IPS-NIHi7 (cell line): ENCODE data around the gene SEL1L3.

Experiments
- DNase-seq: peaks from one replicate; pipeline ENCODE4 v3.0.0; 2012; ENCODE audit warnings: mixed read lengths; ENCODE audit errors: extremely low spot score

The SEL1L3 gene

DNA sequence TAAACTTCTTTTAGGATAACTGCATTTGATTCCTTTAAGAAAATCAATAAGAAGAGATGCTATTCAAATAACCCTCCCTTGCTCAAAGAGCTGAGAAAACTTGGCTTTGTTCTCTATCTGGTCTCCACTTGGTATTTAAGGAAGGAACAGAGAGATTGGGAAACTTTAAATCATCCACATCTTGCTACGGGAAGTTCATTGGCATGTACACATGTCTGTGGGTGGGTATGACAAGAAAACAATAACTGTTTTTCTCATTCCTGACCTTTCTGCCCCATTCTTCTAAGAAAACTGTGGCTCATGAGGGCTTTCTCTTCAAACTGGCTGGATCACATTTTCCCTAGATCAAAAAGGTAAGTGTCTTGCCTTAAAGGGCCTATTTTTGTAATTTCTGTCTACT is 6.0 kb downstream of the SEL1L3 start:
- no peak for DNase-seq

DNA sequence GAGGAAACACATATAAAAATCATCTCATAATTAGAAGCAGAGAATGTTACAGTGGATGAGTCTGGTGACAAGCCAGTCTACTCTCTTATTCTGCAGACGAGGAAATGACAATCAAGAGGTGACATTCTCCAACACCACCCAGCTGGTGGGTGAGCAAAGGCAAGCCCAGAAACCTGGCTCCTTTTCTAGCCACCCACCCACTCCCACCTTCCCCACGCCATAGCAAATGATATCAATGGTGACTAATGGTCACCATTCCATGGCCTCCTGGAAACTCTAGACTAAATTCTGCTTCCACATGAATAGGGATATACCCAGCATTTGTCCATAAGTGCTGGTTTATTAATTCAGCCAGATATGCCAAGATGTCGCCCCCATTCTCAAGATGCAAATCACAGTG is 10.7 kb downstream of the SEL1L3 start:
- no peak for DNase-seq

DNA sequence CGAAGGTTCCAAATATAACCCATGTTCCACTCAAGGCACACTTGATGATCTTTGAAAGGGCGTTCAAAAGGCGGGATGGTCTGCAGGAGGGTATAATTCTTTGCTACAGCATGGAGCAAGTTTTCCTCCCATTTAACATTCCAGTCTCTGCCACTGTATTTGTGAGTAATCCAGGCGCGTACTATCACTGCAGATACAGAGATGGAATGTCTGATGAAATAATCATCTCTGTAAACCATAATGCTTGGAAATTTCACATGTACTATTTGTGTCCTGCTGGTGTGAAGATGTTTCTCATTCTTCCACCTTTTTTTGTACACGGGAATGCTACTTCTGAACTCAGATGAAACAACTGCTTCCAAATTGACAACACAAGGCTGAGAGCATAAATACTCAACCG is 15.5 kb downstream of the SEL1L3 start:
- no peak for DNase-seq

DNA sequence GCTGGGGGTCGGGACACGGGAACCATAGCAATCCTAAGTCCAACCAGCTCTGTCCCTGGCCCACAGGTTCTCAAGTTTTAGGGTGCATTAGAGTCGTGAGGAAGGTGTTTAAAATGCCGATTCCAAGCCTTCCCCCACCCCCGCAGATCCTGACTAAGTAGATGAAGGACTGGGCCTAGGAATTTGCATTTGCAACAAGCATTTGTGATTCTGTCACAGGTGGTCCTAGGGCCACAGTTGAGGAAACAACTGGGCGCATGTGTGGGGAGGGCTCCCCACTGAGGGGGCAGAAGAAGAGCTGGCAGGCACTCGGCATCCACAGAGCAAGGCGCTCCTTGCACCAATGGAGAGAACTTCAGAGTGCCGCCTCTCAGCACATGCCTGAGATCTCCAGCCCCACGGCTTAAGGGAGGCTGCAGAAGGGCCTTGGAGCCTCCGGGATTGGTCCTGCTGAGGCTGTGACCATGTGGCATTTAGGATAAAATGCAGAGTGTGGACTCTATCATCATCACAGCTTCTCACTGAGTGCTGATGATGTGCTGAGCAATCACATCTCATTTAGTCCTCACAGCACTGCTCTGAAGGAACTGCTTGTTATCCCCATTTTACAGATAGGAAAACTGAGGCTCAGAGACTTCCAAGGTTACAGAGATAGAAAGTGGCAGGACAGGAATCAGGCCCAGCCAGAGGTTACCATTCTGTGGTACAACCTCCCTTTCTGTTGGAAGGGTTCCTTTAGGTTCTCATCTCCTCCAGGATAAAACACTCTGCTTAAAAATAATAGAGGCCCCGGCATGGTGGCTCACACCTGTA is 16.7 kb downstream of the SEL1L3 start:
- no peak for DNase-seq

DNA sequence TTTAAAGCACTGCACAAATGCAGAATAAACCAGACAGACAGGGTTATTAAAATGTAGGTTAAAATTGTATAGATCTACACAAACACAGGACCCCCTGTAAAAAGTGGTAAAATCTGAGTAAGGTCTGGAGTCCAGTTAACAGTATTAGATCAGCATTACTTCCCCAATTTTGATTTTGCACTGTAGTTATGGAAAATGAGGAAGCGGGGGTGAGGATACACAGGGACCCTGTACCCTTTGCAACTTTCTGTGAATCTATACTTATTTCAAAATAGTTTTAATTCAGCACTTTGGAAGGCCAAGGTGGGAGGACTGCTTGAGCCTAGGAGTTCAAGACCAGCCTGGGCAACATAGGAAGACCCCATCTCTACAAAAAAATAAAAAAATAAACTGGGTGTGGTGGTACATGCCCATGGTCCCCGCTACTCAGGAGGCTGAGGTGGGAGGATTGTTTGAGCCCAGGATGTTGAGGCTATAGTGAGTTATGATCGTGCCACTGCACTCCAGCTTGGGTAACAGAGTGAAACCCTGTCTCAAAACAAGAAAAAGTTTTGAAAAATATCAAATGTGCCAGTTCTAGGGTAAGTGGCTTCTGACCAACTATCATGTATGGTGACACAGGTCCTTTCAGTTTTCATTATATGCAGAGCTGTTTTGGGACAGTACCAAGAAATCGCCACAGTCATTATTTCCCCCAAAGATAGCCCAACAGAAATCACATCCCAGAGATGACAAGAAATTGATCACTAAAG is 17.7 kb downstream of the SEL1L3 start:
- DNase-seq, result no peak

DNA sequence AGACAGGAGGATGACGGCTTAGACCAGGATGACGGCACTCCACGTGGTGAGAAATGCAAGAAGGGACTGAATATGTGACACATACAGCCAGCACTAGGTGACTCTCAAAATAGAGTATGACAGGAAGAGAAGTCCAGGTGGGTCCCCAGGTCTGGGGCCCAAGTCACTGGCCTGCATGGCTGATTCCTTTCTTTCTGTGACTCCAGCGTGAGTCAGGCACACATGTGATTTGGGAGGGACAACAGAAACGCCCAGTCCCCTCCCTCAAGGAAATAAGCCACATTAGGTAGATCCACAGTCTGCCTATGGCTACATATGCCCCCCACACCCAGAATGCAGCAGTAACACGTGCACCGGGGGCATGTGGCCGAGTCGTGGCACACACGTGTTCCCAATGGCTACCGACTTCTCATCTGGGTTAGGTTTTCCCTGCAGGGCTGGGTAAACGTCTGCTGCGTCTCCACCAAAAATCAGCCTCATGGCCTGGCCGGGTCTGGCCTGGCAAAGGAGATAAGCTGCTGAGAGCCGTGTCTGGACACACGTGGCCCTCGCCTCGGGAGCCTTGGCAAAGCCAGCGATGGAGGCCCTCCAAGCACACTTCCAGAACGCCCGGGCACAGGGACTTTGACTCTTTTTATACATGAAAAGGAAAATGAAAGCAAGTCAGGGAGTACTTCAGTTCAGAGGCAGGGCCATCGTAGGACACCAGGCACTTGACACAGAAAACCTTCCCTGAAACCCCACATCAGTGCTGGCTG is 19.3 kb downstream of the SEL1L3 start:
- DNase-seq, result no peak

DNA sequence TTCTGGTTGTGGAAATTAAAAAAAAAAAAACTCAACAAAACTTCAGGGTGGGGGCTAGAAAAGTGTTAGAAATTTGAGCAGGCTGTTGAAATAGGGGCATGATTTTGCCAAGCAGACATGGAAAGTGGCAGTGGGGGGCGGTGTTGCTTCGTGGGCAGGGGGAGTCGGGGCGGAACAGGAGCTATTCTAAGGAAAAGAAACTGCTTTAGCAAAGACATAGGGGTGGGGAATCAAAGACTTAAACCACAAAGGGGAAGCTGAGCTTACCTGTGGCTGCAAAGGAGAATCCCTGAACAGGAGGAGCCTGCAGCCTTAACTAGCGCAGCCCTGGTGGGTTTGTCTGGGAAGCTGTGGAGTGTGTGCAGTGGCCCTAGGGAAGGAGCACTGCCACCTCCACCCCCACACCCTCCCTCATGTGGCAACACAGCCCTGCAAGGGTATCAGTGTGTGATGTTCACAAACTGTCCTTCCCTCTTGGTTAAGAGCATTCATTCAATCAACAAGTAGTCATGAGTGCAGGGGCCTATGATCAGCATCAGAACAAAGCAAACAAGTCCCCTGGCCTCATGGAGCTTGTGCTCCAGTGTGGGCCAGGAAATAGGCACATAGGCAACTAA is 20.5 kb downstream of the SEL1L3 start:
- DNase-seq, result peak; percentile 64

DNA sequence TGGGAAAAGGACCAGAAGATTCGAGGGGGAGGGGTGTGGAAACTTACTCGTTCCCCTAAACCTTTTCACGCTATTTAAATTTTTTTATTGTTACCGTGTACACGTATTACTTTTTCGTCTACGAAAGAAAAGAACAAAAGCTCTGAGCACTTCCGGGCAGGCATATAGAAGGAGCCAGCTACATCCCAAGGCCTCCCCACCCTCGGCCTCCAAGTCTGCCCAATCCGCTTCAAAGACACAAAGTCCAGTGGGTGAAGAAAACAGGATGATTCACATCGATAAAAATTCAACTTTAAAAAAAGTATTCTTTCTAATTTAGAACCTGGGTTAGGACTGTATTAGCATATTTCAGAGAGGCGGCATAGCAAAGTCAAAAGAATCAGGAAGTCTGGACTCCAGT is 23.1 kb downstream of the SEL1L3 start:
- DNase-seq, result no peak

DNA sequence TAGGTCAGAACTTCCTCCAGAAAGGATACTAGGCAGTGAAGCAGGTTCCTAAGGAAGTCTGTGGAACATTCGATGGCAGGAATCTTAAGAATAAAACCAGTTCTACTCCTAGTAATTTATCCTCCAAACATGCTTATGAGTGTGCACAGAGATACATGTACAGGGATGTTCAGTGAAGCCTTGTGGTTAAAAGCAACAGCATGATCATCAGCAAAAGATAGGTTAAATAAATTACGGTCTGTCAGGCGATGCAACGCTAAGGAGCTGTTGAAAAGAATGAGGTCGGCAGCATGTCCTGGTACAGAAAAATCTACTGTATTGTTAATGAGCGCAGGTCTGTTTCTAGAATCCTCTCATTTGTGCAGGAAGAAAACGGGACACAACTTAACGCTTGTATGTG is 23.6 kb downstream of the SEL1L3 start:
- no peak for DNase-seq

DNA sequence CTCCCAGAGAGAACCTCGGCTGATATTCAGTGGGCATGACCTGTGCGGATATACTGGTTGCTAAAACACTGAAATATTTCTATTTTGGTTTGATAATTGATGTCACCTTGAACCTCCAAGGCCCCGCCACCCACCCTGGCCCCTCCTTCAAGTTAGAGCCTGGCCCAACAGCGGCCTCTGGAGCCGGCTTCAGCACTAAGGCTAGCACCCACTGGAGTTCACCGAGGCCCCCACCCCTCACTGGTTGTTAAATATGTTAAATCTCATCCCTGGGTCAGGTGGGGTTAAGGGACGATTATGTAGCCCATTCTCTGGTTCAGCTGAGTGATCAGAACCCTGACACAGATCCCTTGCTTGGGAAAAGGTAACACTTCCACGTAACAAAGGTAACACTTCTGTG is 24.3 kb downstream of the SEL1L3 start:
- peak; percentile 65 for DNase-seq

DNA sequence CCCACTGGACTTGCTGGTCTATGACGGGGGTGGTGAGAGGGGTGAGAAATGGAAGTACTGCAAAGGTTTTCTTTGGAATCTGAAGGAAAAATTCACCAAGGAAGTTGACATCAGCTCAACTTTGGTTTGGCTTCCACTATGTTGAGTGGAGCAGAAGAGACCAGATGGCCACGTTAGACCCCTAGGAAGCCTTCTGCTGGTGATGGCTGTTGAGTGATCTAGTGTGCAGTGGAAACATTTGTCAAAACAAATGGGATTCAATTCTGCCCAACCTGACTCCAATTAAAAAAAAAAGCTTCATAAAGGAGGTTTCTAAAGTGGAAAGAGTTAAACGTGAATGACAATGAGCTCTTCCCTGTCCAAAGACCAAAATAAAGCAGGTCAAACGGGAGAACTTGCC is 25.7 kb downstream of the SEL1L3 start:
- no peak for DNase-seq

DNA sequence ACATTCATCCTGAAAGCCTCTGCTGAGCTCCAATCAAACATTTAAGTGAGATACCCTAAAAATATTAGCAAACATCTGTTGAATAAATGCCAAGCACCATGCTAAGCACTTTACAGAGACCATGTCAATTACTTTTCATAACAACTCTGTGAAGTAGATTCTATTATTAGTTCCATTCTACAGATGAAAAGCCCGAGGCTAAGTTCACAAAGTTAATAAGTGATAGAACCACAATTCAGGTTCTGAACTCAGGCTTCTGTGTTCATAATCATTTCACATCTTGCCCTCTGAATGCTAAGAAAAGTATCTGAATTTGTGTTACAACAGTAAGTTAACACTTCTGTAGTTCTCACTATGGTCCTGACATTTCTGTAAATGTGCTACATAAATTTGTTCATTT is 27.4 kb downstream of the SEL1L3 start:
- no peak for DNase-seq

DNA sequence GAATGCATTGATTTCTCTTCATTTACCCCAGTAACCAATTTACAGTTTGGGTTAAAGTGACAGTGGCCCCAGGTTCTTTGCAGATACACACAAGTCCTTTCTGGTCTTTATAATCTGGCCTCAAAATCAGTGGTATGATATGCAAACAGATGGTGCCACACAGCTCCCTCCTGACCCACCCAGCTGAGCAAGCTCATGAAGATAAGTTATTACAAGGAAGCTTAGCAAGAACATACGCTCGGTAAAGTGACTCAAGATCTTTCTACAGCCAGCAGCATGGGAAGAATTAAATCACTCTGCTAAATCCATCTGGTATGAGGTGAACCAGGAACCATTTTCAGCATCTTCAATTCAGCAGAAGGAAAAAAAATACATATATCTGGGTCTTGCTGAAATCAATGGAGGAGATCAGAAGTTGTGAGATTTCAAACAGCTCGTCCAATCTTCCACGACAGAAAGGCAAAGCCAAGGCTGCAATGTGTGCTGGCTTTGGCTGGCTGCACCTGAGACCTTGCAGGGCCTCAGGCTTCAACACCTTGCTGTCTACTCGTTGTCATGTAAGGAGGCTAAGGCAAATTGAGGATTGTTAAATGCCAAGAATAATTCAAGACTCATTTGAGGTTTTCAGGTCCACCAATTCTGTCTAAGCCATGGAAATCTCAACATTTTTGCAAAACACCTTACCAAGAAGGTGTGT is 28.2 kb downstream of the SEL1L3 start:
- DNase-seq, result no peak

DNA sequence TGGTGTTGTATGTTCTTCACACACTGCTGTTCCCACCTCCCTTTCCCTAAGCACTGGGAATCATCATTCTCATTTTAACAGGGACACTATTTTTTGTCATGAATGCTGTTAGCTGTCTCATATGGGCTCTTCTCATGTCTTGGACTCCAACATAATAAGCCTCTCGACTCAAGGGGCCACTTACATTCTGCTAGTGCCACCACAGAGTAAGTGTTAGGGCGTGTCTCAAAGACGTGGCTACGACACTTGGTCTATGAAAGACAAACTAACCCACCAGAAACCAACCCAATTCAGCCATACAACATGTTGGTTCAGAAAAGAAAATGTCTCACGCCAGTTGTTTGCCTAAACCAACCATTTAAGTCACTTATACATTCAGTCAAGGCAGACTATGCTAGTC is 32.2 kb downstream of the SEL1L3 start:
- DNase-seq, result no peak

DNA sequence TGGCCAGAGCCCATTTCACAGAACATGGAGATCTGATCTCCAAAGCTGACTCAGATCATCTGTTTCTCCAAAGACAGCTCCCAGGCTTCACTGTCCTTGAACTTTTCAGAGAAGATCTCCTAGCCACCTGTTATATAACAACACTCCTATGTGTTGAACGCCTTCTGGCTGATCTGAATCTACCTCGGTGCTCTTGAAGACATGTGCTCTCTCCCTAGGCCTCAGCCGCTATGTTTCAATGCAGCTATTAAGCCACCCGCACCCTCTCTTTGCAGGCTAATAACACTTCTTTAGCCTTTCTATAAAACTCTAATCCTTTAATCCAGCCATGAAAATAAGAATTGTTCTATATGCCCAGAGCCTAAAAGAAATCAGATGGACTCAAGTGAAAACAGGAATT is 34.9 kb downstream of the SEL1L3 start:
- no peak for DNase-seq

DNA sequence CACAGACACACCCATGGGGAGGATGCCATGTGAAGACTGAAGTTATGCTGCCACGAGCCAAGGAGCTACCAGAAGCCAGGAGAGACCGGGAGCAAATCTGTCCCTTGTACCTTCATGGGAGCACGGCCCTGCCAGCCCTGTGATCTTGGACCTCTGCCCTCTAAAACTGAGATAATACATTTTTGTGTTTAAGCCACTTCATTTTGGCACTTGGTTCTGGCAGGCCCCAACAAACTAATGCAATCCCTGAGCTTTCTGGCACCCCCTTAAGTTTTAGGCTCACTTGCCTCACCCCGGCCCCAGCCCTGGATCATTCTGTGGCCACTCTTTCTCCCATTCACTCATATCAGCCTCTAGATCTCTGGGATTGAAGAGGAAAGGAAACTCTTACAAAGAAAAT is 35.4 kb downstream of the SEL1L3 start:
- no peak for DNase-seq

DNA sequence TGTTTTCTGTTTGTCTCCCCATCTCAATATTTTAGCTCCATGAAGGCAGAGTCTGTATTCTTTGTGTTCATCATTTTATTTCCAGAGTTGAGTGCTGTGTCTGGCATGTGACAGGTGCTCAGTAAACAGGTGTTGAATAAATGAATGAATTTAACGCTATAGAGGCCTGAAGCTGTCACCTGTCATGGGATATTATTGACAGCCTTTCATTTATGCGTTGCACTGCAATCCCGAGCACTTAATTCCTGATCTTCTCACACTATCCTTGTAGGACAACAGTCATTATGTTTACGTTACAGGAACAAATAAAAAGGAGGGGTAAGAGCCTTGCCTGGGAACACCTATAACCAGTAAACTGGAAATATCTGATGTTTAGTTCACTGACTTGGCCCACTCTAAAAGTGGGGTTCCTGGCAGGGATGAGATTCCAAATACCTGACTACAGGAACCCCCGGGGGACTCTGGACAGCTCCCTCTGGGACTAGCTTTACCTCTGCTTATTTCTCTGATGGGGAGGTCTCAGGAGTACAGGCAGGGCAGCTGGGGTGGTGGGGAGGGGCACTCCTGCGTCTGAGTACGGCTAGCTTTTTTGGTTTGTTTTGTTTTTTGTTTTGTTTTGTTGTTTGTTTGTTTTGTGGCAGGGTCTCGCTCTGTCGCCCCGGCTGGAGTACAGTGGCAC is 36.6 kb downstream of the SEL1L3 start:
- no peak for DNase-seq

DNA sequence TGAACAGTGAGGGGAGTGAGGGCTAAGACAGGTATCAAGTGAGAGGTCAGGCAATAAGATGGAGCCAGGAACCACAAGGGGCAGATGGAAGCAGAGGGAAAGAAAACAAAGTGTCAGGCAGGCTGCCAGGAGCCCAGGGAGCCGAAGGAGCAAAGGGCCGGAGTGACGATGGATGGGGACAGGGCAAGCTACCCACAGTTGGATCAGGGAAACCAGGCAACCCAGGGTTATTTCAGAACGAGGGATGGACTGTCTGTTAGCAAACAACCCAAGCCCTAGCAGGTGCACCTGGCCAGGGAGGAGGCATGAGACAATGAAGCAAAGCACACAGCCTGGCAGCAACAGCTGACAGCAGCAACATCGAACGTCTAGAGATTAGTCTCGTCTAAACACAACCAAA is 39.2 kb downstream of the SEL1L3 start:
- no peak for DNase-seq

DNA sequence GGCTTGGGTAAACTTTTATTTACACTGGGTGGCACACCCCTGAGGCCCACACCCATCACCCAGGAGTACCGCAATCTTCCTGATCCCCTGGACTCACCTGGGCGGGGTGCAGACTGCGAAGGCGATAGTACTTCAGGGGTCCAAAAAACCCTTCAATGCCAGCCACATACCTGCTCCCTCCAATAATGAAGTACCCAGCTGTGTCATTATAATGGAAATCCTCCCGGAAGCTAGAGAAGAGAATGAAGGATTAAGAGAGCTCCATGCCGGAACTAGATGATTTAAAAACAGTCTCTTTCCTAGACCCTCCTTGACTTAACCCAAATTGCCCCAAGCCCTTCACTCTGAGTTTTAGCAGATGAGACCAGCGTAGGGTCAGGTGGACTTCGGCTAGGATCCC is 40.9 kb downstream of the SEL1L3 start:
- no peak for DNase-seq

DNA sequence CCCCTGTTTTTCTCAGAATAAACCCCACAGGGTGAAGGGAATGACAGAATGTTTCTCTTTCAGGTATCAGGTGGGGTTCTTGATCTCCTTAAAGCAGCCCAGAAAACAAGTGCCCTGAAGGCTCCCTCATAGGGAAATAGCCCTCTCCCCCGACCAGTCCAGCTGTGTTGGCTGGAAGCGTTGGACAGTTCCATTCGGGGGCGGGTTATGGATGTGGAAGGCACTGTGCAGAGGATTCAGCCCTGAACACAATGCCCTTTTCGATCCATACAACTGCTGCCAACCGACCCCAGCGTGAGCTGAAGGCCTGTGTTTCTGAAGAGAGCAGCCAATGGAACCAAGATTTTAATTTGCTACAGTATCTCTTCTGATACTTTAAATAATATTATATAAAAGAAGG is 41.5 kb downstream of the SEL1L3 start:
- DNase-seq, result no peak

DNA sequence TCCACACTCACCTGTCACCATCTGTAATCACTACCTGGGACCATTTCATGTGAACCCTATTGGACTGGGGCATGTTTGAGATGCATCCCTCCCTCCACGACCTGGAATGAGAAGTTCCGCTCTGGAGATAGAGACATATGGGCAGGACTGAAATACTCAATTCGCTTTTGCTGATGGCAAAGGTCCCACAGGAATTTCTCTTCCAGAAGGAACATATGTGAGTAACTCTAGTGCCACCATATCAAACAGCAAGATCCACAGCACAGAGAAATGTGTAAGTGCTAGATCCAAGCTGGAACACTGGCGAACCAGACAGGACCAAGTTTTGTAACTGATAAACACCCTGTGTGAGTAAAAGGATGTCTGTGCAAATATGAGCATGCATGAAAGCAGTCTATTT is 43.9 kb downstream of the SEL1L3 start:
- DNase-seq, result no peak
